SJCRH30 (cell line): ENCODE data around the gene KRTAP4-9. TPM values are rescaled to one million over a fixed set of nuclear protein-coding genes. Genes with fewer than 3 reads are reported as not detected.
"Not testable (repeated sequence)": the region's sequence is repeated elsewhere in the genome, so short reads cannot be mapped to it uniquely, and the experiment has no call there.

Source experiments
- DNase-seq, 2 experiments: peaks; one replicate each; pipeline ENCODE4 v3.0.0-alpha.2; 2015 to 2020
- H3K27ac ChIP-seq: fragments of 250-450 bp; sonication (Bioruptor Pico); 2 replicates; pipeline ENCODE4 v1.5.1; 2020; ENCODE audit warnings: mild to moderate bottlenecking, moderate library complexity
- H3K27me3 ChIP-seq: fragments of 250-450 bp; sonication (Bioruptor Pico); 2 replicates; pipeline ENCODE4 v1.5.1; 2020; ENCODE audit warnings: mild to moderate bottlenecking, moderate library complexity
- H3K36me3 ChIP-seq: fragments of 250-450 bp; sonication (Bioruptor Pico); 2 replicates; pipeline ENCODE4 v1.5.1; 2020; ENCODE audit warnings: mild to moderate bottlenecking, moderate library complexity
- H3K4me1 ChIP-seq: fragments of 250-450 bp; sonication (Bioruptor Pico); 2 replicates; pipeline ENCODE4 v1.5.1; 2020; ENCODE audit warnings: mild to moderate bottlenecking, moderate library complexity
- H3K4me3 ChIP-seq: fragments of 250-450 bp; sonication (Bioruptor Pico); 2 replicates; pipeline ENCODE4 v1.5.1; 2020; ENCODE audit warnings: mild to moderate bottlenecking, moderate library complexity
- H3K9me3 ChIP-seq: fragments of 250-450 bp; sonication (Bioruptor Pico); replicated peaks from 2 replicates; pipeline ENCODE4 v1.5.1; 2020; ENCODE audit warnings: mild to moderate bottlenecking, moderate library complexity
- total RNA-seq: library from RNA; depleted of rRNA; stranded (reverse); fragments of >200 nt; shearing (Covaris generic); gene quantifications from 2 replicates; pipeline ENCODE4 v1.2.3, GENCODE V29; 2014

Gene KRTAP4-9
- total RNA-seq, 1 experiment from 2014 or later, result not detected

DNA sequence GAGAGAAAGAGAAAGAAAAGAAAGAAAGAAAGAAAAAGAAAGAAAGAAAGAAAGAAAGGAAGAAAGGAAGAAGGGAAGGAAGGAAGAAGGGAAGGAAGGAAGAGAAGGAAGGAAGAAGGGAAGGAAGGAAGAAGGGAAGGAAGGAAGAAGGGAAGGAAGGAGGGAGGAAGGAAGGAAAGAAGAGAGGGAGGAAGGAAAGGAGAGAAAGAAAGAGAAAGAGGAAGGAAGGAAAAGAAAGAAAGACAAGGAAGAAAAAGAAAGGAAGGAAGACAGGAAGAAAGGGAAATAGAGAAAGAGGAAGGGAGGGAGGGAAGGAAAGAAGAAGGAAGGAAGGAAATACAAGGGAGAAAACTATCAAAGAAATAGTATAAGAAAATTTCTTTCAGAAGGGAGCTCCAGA is 28.4 kb upstream of the KRTAP4-9 start:
- Histone ChIP-seq H3K9me3 (no peaks in the 10 kb centered on the region), H3K27me3 (no peaks in the 10 kb centered on the region), H3K4me3 (no peak overlapping the region), H3K36me3 (no peaks in the 10 kb centered on the region), H3K27ac (no peak overlapping the region), H3K4me1 (peaks cover 7% of the 10 kb centered on the region)
- DNase-seq, result no peak

DNA sequence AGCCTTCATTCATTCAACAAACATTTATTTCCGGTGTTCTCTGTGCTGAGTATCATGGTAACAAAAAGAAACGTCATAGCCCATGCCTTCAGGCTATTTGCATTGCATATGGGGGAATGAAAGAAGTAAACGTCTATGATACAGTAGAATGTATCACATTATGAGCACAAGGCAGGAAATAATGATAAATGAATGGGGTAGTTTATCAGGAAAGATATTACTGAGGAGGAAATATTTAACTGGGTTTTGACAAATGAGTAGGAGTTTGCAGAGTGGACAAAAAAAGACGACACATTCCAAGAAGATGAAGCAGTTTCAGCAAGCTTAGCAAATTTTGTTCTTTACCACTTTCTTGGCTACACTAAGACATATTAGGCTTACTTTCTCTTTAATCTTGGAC is 22.6 kb upstream of the KRTAP4-9 start:
- H3K27me3 ChIP-seq, result no peaks in the 10 kb centered on the region
- H3K27ac ChIP-seq, result no peak overlapping the region
- no peaks in the 10 kb centered on the region for H3K4me1 ChIP-seq
- no peak overlapping the region for H3K4me3 ChIP-seq
- no peaks in the 10 kb centered on the region for H3K36me3 ChIP-seq
- DNase-seq, result no peak
- no peaks in the 10 kb centered on the region for H3K9me3 ChIP-seq

DNA sequence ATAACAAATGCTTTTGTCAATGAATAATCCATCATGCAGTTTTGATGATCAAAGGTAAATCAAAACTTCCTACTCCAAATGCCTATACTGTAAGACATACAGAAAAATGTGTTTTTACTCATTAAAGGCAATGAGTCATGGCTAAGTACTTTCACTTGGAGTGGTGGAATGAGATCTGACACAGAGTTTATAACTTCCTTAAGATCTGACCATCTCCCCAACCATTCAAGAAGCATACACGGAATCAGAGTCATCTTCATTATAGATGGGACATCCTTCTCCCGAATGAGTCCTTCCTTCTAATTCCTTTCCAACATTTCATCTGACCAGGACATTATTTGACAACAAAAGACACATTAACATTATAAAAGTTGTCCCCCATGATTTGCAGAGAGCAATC is 21.8 kb upstream of the KRTAP4-9 start:
- not testable (repeated sequence) for H3K4me3 ChIP-seq, H3K27ac ChIP-seq, DNase-seq, H3K9me3 ChIP-seq, H3K4me1 ChIP-seq, H3K27me3 ChIP-seq, H3K36me3 ChIP-seq

DNA sequence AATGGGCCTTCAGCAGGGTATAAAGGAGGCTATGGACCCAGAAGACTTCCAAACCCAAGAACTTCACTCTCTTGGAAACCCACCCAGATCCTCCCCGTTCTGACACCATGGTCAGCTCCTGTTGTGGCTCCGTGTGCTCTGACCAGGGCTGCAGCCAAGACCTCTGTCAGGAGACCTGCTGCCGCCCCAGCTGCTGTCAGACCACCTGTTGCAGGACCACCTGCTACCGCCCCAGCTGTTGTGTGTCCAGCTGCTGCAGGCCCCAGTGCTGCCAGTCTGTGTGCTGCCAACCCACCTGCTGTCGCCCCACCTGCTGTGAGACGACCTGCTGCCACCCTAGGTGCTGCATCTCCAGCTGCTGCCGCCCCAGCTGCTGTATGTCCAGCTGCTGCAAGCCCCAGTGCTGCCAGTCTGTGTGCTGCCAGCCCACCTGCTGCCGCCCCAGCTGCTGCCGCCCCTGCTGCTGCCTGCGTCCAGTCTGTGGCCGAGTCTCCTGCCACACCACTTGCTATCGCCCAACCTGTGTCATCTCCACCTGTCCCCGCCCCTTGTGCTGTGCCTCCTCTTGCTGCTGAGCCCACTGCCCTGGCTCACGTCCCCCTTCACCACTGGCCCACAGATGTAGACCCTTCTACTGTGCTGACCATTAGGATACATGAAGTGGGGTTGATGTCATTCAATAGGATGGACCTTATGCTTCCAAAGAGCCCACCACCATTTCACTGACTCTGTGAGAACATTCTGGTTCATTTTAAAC is 20.9 kb upstream of the KRTAP4-9 start, which contains the start of gene KRTAP4-7:
Gene KRTAP4-7 (plus strand): TSS at position 51 of the 757 bp plus-strand sequence. CDS start 57 bp downstream, at position 108.
- H3K27me3 ChIP-seq, H3K27ac ChIP-seq, H3K9me3 ChIP-seq, H3K36me3 ChIP-seq, H3K4me1 ChIP-seq, H3K4me3 ChIP-seq: not testable (repeated sequence)
- peak; percentile 70 to 81 for DNase-seq

DNA sequence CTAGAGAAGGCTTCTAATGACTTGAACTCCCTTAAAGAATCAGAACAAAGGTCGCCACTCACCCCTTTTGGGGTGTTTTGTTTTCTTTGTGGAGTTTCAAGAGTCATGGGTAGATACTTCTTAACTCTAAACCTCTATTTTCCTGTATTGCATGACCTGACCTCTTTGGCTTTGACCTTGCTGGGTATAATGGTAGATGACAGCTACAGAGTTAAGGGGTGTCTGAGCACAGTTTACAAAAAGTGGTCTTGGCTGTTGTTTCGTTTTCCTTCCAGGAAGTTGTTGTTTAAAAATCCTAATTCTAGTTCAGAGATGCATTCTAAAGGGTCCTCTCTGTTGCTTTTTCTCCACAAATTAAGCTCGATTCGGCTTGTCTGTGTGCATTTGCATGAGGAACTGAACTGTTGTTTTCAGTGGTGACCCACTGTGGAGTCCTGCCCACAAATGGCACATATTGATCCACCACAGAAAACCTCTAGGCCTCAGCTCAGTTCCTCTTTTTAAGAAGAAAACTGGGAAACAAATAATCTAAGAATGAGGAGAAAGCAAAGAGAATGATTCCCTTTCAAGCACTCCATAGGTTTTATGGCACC is 16.3 kb upstream of the KRTAP4-9 start:
- not testable (repeated sequence) for H3K27me3 ChIP-seq, H3K4me1 ChIP-seq, H3K36me3 ChIP-seq, DNase-seq, H3K4me3 ChIP-seq, H3K9me3 ChIP-seq, H3K27ac ChIP-seq

DNA sequence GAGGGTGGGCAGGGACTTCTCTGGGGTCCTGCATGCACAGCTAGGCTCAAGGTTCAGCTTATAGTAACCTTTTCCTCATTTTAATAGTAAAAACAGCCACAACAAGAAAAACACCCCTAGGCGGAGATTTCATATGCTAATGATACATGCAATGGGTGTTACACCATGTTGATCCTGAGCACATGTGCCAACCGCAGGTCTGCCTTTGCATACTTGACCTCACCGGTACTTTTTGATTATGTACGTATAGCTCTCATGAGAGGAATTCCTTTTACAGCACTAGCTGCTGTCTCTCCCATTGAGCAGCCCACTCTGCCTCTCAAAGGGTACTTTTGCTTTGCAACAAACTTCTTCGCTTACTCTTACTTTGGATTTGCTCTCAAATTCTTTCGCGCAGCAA is 9.1 kb upstream of the KRTAP4-9 start:
- no peaks in the 10 kb centered on the region for H3K9me3 ChIP-seq

DNA sequence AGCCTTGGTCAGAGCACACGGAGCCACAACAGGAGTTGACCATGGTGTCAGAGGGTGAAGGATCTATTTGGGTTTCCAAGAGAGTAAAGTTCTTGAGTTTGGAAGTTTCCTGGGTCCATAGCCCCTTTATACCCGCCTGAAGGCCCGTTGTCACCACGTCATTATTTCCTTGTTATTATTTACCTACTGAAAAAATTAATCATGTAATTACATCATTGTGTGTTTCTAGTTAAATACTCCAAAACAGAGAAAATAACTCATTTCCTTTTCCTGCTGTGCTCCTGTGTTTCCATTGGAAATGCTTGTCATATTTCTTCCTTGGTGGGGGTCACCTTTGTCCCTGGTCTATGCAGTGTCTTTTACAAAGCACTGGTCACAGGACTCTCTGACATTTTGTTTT is 7.1 kb upstream of the KRTAP4-9 start, which contains the start of gene KRTAP4-8:
Gene KRTAP4-8 (minus strand): TSS at position 101 of the 400 bp plus-strand sequence. CDS start 58 bp downstream, at position 43.
- Histone ChIP-seq H3K9me3 (no peaks in the 10 kb centered on the region), H3K27me3 (no peaks in the 10 kb centered on the region), H3K27ac (no peak within 1 kb of the TSS), H3K4me3 (no peak within 1 kb of the TSS), H3K36me3 (no peaks in the 10 kb centered on the region), H3K4me1 (0 out of 2 replicates have a peak, but pooled peaks cover 2% of the 10 kb centered on the region)
- DNase-seq, result no peak

More for the DNA sequence above, 9.1 kb upstream of the KRTAP4-9 start:
- H3K27me3 ChIP-seq, result no peaks in the 10 kb centered on the region
- no peaks in the 10 kb centered on the region for H3K36me3 ChIP-seq
- no peaks in the 10 kb centered on the region for H3K4me1 ChIP-seq
- H3K4me3 ChIP-seq, result no peak overlapping the region
- no peak for DNase-seq
- no peak overlapping the region for H3K27ac ChIP-seq

DNA sequence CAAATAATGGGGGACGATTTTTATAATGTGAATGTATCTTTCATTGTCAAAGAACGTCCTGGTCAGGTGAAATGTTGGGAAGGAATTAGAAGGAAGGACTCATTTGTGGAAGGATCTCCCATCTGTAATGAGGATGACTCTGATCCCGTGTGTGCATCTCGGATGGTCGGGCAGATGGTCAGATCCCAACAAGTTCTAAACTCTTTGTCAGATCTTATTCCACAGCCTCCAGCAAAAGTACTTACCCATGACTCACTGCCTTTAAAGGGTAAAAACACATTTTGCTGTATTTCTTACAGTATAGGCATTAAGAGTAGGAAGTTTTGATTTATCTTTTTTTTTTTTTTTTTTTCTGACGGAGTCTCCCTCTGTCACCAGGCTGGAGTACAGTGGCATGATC is 6.7 kb upstream of the KRTAP4-9 start:
- H3K36me3 ChIP-seq, result no peaks in the 10 kb centered on the region
- no peak overlapping the region for H3K27ac ChIP-seq
- H3K27me3 ChIP-seq, result no peaks in the 10 kb centered on the region
- H3K9me3 ChIP-seq, result no peaks in the 10 kb centered on the region
- no peak for DNase-seq
- H3K4me1 ChIP-seq, result 0 out of 2 replicates have a peak, but pooled peaks cover 2% of the 10 kb centered on the region
- H3K4me3 ChIP-seq, result no peak overlapping the region

DNA sequence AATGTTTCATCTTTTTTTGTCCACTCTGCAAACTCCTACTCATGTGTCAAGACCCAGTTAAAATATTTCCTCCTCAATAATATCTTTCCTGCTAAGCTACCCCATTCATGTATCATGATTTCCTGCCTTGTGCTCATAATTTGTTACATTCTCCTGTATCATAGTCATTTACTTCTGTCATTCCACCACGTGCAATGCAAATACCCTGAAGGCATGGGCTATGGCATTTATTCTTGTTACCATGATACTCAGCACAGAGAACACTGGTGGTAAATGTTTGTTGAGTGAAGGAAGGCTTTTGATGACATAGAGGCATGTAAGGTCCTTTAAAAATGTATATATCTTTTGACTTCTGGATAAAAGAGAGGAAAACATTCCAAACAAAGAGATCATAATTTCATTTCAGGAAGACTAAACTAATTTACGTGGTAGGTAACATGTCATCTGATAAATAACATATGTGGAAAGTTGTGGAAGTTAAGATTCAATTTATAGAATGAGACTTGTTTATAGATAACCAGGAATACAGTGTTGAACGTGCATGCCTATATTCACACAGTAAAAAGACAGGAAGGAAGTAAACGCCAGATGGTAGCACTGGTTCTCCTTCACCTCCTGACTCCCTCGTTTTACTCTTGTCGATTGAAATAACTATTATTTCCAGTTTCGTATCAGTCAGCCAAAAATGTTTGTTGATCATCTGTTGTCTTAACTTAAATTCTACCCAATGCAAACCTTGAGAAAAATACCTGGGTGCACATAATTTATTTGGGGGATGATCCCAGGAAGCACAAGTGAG is 5.3 kb upstream of the KRTAP4-9 start:
- not testable (repeated sequence) for H3K36me3 ChIP-seq, H3K4me1 ChIP-seq, H3K27me3 ChIP-seq, H3K27ac ChIP-seq, DNase-seq, H3K4me3 ChIP-seq, H3K9me3 ChIP-seq

DNA sequence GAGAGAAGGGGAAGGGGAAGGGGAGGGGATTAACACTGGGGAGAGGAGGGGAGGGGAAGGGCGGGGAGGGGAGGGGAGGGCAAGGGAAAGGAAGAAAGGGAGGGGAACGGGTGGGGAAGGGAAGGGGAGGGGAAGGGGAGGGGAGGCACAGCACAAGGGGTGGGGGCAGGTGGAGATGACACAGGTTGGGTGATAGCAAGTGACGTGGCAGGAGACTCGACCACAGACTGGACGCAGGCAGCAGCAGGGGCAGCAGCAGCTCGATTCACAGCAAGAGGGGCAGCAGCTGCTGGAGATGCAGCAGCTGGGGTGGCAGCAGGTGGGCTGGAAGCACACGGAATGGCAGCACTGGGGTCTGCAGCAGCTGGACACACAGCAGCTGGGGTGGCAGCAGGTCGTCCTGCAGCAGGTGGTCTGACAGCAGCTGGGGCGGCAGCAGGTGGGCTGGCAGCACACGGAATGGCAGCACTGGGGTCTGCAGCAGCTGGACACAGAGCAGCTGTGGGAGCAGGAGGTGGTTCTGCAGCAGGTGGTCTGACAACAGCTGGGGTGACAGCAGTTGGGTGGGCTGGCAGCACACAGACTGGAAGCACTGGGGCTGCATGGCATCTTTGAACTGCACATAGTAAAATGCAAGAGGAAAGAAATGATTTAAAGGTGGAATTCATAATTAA is 3.5 kb upstream of the KRTAP4-9 start, which contains the start of gene KRTAP4-16:
Gene KRTAP4-16 (minus strand): TSS at position 624 of the 674 bp plus-strand sequence. CDS start 0 bp downstream, at position 624.
- H3K9me3 ChIP-seq, result 0 out of 2 replicates have a peak, but pooled peaks cover 3% of the 10 kb centered on the region
- no peaks in the 10 kb centered on the region for H3K36me3 ChIP-seq
- peak; percentile 85 to 86 for DNase-seq
- H3K27me3 ChIP-seq, result no peaks in the 10 kb centered on the region
- no peak within 1 kb of the TSS for H3K4me3 ChIP-seq
- 0 out of 2 replicates have a peak, but pooled peaks cover 2% of the 10 kb centered on the region for H3K4me1 ChIP-seq
- H3K27ac ChIP-seq, result no peak within 1 kb of the TSS

DNA sequence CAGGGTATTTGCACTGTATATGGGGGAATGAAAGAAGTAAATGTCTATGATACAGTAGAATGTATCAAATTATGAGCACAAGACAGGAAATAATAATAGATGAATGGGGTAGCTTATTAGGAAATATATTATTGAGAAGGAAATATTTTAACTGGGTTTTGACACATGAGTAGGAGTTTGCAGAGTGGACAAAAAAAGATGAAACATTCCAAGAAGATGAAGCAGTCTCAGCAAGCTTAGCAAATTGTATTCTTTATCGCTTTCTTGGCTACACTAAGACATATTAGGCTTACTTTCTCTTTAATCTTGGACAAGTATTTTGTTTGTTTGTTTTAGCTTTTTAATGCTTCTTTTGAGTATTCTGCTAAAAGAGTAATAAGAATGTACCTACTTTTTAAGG is 1.3 kb upstream of the KRTAP4-9 start:
- no peak for DNase-seq
- no peak overlapping the region for H3K4me3 ChIP-seq
- 0 out of 2 replicates have a peak, but pooled peaks cover 2% of the 10 kb centered on the region for H3K4me1 ChIP-seq
- no peaks in the 10 kb centered on the region for H3K27me3 ChIP-seq
- no peak overlapping the region for H3K27ac ChIP-seq
- H3K36me3 ChIP-seq, result no peaks in the 10 kb centered on the region
- 0 out of 2 replicates have a peak, but pooled peaks cover 3% of the 10 kb centered on the region for H3K9me3 ChIP-seq

DNA sequence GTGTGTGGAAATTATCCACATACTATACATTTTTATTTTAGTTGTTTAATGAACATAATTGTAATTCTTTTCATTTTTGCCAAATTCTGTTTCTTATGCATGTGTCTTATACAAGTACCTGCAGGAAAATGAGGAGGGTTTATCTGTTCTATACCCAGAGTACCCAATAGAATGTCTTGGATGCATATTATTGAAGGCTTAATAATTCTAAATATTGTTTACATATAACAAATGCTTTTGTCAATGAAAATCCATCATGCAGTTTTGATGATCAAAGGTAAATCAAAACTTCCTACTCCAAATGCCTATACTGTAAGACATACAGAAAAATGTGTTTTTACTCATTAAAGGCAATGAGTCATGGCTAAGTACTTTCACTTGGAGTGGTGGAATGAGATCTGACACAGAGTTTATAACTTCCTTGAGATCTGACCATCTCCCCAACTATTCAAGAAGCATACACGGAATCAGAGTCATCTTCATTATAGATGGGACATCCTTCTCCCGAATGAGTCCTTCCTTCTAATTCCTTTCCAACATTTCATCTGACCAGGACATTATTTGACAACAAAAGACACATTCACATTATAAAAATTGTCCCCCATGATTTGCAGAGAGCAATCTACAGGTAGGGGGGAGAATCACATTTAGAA is 677 bp upstream of the KRTAP4-9 start:
- DNase-seq, H3K9me3 ChIP-seq, H3K27ac ChIP-seq, H3K4me3 ChIP-seq, H3K4me1 ChIP-seq, H3K27me3 ChIP-seq, H3K36me3 ChIP-seq: not testable (repeated sequence)

DNA sequence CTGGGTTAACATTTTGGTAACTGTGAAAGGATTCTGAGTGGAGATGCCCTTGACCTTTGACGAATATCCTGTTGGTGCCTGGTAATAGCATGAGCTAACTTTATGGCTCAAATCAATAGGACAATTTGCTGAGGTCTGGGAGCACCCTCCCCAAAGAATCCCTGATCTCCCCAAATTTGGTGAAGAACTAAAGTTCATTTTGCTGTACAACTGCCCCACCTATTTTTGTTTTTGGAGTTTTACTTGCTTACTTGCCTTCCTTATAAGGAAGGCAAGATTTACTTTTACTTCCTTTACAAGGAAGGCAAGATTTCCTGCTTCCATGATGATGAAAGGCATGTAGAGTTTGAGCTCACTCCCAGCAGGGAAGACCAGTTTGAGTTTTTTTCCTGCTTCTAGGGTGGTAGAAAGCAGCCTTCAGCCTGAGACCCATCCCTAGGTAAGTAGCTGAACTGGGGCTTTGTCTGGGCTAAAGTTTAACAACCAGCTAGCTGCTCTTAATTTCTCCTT is 2.8 kb downstream of the KRTAP4-9 start:
- DNase-seq, result no peak
- H3K36me3 ChIP-seq, result no peaks in the 10 kb centered on the region
- H3K27me3 ChIP-seq, result no peaks in the 10 kb centered on the region
- H3K27ac ChIP-seq, result no peak overlapping the region
- H3K9me3 ChIP-seq, result peaks cover 15% of the 10 kb centered on the region
- H3K4me3 ChIP-seq, result no peak overlapping the region
- H3K4me1 ChIP-seq, result no peaks in the 10 kb centered on the region
